GM18861 (cell line): ENCODE data around the gene CNTN5.

Experiments
- ATAC-seq: cut with Tn5 transposase; IDR thresholded peaks from one replicate; pipeline ENCODE4 v1.9.1; 2021; ENCODE audit not compliant: unreplicated experiment

The CNTN5 gene

DNA sequence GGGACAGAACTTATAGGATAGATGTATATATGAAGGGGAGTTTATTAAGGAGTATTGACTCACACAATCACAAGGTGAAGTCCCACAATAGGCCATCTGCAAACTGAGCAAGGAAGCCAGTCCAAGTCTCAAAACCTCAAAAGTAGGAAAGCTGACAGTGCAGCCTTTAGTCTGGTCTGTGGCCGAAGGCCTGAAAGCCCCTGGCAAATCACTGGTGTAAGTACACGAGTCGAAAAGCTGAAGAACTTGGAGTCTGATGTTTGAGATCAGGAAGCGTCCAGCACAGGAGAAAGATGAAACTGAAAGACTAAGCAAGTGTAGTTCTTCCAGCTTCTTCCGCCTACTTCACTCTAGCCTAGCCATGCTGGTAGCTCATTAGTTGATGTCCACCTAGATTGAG lies 866.7 kb downstream of the CNTN5 start:
- no peak for ATAC-seq

DNA sequence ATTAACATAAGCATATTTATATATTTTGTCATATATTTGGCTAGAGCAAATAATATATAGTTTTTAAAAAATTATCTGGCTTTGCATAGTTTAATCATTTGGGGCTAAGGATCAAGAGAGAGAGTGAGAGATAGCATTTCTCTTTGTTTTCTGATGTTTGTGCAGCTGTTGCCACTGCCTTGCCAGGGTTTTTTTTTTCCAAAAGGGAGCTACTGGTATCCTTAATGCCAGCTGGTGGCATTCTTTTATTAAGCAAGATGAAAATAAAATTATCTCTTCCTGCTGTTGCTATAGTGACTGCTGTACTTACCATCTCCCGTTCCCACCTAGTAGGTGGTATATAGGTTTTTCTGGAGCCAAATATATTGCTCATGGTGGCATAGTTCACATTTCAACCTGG lies 873.1 kb downstream of the CNTN5 start:
- no peak for ATAC-seq

DNA sequence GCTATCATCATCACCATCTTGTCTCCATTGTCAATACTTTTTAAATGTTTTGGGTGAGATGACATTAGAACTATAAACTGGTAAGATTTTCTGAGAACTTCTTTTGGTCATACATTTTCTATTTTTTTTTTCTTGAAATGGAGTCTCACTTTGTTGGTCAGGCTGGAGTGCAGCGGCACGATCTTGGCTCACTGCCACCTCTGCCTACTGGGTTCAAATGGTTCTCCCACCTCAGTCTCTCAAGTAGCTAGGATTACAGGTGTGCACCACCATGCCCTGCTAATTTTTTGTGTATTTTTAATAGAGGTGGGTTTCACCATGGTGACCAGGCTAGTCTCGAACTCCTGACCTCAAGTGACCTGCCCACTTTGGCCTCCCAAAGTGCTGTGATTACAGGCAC lies 880.4 kb downstream of the CNTN5 start:
- ATAC-seq = no peak

GRCh38 chr11:99911116-99911515 lies 890.4 kb downstream of the CNTN5 start:
- no peak for ATAC-seq

DNA sequence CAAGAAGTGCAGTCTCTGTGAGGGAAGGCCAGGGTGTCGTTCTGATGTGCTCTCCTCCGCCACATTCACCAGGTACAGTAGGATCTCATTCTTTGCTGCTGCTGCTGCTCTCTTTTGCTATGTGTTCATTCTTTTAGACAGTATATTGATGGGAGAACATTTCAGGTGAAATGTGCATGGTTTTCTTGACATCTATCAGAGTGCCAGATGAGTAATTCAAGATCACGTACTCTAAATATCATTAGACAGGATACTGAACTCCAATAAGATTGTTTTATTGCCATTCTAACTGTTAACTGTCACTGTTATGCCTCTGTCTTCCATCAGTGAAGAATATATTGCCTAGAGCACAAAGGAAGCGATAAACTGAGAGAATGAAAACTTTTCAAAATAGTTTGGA lies 895.3 kb downstream of the CNTN5 start:
- no peak for ATAC-seq

- ATAC-seq = no peak
Measured at GRCh38 chr11:99918761-99919160, 898.0 kb downstream of the CNTN5 start.

DNA sequence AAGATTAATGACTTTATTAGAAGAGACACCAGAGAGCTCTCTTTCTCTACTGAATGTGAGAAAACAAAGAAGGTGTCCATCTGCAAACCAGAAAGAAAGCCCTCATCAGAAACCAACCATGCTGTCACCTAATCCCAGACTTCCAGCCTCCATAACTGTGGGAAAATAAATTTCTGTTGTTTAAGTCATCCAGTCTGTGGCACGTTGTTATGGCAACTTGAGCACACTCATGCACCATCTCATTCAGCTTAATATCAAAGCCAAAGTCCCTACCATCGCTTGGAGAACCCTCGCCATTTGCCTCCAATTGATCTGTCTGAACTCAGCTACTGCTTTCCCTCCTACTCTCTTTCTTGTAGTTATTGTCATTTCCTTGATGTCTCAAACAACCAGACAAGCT lies 900.2 kb downstream of the CNTN5 start:
- no peak for ATAC-seq

DNA sequence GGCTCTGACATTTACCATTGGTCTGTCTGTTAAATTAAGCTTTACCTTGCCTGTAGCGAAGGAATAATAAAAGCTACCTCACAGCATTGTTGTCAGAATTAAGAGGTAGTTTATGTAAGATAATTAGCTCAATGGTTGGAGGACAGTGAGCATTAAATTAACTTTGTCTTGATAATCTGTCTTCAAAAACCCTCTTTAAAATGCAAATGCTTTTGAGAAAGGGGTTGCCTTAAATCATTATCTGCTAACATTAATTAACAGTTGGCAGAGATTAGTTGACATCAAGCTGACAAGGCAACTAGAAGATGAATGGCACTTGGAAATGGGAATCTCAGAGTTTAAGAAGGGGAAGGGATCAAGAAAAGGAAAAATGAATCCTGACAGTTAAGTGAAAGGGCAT lies 905.2 kb downstream of the CNTN5 start:
- no peak for ATAC-seq

GRCh38 chr11:99932684-99933083 lies 911.9 kb downstream of the CNTN5 start:
- no peak for ATAC-seq

DNA sequence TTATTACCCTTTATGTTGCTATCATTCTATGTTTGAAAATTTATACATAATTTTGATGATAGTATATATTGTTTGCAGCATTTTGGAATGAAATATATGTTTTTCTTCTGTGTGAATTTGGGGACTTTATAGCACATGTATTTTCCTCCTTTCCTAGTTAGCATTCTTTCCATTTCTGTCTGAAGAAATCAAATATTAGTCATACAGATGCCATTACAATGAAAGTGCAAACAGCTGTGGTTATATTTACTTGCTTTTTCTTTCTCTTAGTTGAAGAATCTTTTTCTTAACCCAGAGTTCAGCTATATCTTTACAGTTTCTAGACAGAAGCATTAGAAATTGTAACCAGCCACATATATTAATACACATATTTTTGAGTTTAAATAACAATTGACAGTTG lies 913.3 kb downstream of the CNTN5 start:
- no peak for ATAC-seq

DNA sequence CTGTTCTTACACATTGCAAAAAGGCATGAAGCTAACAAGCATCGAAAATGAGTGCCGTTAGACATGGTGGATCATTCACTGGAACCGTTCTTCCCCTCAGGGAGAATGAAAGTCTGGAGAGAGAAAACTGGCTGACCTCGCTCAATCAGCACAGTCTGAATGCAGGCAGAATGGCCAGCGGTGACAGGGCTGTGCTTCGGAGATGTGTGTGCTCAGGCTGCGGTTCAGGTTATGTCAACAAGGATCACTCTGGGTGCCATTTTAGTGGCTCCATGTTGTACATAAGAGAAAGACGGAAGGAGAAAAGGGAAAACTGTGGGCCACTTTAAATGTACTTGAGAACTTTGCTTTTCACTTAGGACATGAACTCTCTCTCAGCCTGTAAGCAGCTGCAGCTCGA lies 916.6 kb downstream of the CNTN5 start:
- ATAC-seq = no peak

- no peak for ATAC-seq
Measured at GRCh38 chr11:99952816-99953215, 932.1 kb downstream of the CNTN5 start.

GRCh38 chr11:99960536-99960935 lies 939.8 kb downstream of the CNTN5 start:
- no peak for ATAC-seq

DNA sequence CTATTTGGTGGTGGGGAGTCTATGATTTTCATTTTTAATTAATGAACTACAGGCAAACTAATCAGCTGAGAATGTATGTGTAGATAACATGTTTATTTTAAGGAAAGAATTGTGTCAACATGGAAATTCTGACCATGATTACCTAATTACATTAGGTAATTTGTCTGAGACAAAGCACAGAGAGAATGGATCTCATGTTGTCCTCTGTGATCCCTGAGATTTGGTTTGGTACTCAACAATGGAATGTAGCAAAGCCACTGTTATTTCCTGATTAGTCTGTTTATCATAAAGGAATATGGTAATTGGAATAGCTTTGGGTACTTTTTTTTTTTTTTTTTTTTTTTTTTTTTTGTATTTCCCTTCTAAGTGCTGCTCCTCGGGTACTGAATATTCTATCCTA lies 947.6 kb downstream of the CNTN5 start:
- no peak for ATAC-seq

DNA sequence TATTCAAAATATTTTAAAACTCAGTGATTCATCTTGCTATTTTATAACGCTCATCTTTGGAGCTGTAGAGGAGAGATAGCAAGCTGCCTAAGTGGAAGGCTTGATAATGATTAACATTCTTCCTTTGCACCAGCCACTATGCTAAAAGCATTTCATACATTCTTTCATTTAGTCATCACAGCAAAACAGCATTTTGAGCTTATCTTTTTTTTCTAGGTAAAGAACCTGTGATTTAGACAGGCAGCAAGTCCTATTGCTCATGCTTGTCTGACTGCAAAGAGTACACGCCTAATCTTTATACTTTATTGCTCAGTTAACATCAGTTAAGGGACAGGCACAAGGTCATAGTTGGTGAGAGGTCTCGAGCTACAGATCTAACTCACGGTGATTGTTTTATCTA lies 953.2 kb downstream of the CNTN5 start:
- ATAC-seq = no peak

DNA sequence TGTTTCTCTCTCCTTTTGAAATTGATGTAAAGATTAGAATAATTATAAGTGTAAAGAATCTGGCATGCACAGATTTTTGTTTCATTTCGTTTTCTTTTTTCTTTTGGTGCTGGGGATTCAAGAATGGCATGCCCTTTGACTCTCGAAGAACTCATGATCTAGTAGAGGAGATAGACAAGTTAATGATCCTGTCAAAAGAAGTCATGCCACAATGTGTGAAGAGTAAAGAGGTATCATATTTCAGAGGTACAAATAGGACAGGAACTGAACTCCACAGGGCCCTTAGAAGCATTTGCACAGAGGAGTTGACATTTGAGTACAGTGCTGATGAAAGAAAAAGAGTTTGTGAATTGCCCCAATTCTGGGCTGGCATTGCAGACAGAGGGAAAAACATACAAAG lies 958.3 kb downstream of the CNTN5 start:
- ATAC-seq = no peak

DNA sequence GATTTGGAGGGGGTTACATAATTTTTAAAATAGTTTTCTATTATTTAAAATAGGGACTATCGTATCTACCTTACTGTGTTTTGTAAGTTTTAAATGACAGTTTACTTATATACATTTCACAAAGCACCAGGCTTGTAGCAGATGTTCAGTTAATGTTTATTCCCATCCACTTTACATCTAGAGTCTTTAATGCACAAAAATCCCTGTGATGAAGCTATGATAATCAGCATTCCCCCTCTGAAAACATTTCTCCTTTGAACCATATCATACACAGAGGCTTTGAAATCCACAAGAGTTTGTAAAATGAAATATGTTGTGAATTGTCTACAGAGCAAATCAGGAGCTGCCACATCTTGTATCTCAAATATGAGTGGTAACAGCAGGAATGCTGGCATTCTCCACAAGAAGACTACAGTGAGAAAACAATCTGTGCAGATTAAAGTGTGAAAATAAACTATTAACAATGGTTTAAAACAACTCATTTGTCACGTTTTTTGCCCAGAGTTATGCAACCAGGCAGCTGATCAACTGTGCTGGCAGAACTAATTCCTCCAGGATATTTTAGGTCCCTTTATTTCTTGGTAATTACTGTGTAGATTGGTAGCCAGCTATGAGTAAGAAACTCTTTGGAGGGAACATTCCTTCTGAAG lies 967.2 kb downstream of the CNTN5 start:
- ATAC-seq = no peak

DNA sequence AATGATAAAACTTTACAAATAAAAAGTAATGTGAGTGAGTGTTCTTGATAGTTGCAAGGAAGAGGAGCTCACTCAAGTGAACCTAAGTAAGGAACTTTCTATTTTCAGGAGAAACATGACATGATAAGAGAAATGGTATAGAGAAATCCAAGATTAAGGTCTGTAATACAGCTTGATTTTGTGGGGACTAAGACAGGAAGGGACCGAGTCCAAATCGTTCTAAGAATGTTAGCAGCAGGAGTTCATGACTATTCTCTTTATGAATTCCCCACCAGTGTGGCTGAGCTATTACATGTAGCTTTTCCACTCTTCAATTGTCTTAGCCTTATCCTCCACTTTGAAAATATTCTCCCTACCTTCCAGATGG lies 967.7 kb downstream of the CNTN5 start:
- no peak for ATAC-seq

GRCh38 chr11:100003985-100004384 lies 983.2 kb downstream of the CNTN5 start:
- no peak for ATAC-seq

- no peak for ATAC-seq
Measured at GRCh38 chr11:100004541-100004940, 983.8 kb downstream of the CNTN5 start.

GRCh38 chr11:100008417-100008816 lies 987.7 kb downstream of the CNTN5 start:
- no peak for ATAC-seq

DNA sequence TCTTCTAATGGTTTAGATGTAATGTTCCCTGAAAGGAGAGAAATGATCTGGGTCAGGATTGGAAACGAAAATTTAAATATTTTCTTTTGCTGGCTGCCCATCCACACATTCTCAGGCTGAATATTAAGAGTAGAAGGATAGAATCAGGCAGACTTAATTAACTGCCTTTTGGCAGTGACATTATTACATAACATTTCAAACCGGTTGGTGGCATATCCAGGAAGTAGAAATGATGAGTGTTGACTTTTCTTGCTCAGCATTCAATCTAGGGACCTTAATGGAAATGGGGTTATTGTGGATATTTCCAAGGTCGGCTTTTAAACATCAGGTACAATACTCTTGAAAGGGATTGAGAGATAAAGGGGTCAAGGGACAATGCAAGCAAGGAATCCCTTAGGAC lies 989.0 kb downstream of the CNTN5 start:
- no peak for ATAC-seq

DNA sequence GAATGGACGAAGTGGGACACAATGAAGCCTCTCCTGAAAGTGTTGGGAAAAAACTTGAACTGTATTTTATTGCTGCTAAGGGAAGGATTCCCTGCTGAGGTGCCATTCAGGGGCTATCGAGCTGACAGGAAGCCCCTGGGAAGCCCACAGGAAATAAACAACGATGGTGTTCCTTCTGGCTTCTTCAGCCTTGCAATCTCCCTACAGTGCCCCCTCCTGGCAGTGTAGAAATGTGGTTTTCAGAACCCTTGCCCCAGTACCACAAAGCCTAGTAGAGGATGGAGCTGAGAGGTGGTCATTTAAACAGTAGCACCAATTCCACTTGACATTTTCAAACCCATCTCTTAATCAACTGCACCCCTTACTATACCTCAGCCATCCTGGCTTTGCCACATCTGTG lies 989.6 kb downstream of the CNTN5 start:
- no peak for ATAC-seq

GRCh38 chr11:100011697-100012096 lies 990.9 kb downstream of the CNTN5 start:
- ATAC-seq = no peak
